Stimulated activated CD8-positive, alpha-beta memory T cell treated with anti-CD3 and anti-CD28 coated beads, Interleukin-7, amount 100 ng/mL, for 24 hours (primary cell): Measurements from ENCODE around the gene PPM1B.
A peak's percentile ranks its signal among the peaks of the same experiment; 100 is the strongest.
"Not testable (repeated sequence)": the region's sequence is repeated elsewhere in the genome, so short reads cannot be mapped to it uniquely, and the experiment has no call there.

ENCODE experiments used
- DNase-seq: peaks from one replicate; pipeline ENCODE4 v3.0.0-alpha.2; 2020; ENCODE audit warnings: low read depth

The PPM1B gene

DNA sequence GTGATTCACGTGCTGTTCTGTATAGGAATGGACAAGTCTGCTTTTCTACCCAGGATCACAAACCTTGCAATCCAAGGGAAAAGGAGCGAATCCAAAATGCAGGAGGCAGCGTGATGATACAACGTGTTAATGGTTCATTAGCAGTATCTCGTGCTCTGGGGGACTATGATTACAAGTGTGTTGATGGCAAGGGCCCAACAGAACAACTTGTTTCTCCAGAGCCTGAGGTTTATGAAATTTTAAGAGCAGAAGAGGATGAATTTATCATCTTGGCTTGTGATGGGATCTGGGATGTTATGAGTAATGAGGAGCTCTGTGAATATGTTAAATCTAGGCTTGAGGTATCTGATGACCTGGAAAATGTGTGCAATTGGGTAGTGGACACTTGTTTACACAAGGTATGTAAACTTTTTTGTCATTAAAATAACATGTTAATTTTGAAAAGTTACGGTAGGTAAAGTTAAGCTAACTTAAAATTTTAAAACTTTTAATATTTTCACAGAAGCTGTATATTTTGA lies 33.0 kb downstream of the PPM1B start:
- DNase-seq: no peak

DNA sequence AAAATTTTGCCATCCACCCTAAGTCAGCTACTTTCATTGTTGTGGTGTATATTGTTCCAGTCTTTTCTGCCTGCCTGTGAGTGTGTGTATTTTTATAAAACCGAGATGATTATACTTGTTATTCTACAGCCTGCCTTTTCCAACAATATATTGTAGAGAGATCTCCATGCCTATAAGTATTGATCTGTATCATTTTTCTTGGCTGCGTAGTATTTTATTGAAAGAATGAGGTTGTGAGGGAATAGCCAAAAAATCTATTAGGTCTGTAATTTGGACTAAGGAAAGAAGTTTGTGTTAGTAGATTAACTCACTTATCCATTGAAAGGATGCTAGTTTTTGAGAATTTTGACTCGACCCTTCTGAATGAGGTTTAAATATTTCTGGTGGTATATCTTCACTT lies 34.9 kb downstream of the PPM1B start:
- DNase-seq: no peak

GRCh38 chr2:44205169-44205568 lies 36.5 kb downstream of the PPM1B start:
- DNase-seq: no peak

GRCh38 chr2:44207102-44207501 lies 38.4 kb downstream of the PPM1B start:
- no peak for DNase-seq

DNA sequence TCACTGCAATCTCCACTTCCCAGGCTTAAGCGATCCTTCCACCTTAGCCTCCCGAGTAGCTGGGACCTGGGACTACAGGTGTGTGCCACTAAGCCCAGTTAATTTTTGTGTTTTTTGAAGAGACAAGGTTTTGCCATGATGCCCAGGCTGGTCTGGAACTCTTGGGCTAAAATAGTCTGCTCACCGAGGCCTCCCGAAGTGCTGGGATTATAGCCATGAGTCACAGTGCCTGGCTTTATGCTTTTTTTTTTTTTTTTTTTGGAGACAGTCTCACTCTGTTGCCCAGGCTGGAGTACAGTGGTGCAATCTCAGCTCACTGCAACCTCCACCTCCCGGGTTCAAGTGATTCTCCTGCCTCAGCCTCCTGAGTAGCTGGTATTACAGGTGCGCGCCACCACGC lies 39.0 kb downstream of the PPM1B start:
- DNase-seq: not testable (repeated sequence)

GRCh38 chr2:44210362-44210761 lies 41.7 kb downstream of the PPM1B start:
- no peak for DNase-seq

GRCh38 chr2:44211183-44211582 lies 42.5 kb downstream of the PPM1B start:
- no peak for DNase-seq

DNA sequence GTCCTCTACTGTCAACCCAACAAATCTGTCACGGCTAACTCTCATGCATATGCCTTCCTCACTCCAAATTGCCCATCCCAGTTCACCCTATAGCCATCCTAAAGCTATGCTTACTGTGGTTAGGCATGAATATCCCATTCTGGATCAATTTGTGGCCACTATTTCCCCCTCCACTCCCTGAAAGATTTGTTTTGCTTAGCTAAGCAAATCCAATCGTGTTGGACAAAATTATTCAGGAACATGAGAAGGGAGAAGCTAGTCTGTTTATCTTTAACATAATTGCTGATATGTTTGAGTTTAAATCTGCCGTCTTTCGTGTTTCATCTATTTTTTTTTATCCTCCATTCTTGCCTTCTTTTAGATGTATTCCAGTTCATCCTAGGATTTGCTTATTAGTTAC lies 43.6 kb downstream of the PPM1B start:
- no peak for DNase-seq

- DNase-seq: no peak
Observed at GRCh38 chr2:44215827-44216226, 47.2 kb downstream of the PPM1B start.

DNA sequence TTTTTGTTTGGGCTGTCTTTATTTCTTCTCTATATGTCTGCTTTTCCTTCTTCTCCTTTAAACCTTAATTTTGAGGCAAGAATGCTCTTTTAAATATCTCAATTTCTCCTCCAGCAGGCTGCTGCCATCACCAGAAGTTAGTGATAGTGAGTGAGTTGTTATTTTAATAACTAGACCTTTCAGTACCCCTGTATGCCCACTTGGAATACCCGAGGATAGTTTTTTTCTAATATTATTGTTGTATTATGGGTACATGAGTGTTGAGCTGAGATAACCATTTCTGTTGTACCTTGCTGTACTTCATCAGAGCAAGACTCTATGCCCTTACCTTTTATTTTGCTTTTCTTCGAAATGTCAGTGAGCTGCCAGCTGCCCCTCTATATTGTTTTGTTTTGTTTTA lies 50.1 kb downstream of the PPM1B start:
- DNase-seq: no peak

GRCh38 chr2:44226753-44227152 lies 58.1 kb downstream of the PPM1B start:
- no peak for DNase-seq

GRCh38 chr2:44230378-44230777 lies 61.7 kb downstream of the PPM1B start:
- no peak for DNase-seq

GRCh38 chr2:44233450-44234128 lies 64.9 kb downstream of the PPM1B start:
- no peak for DNase-seq

- DNase-seq: no peak
Observed at GRCh38 chr2:44237221-44237620, 68.5 kb downstream of the PPM1B start.

- DNase-seq: no peak
Observed at GRCh38 chr2:44242904-44243303, 74.2 kb downstream of the PPM1B start.

- DNase-seq: peak; percentile 15
Observed at GRCh38 chr2:44244135-44244871, 75.6 kb downstream of the PPM1B start.

DNA sequence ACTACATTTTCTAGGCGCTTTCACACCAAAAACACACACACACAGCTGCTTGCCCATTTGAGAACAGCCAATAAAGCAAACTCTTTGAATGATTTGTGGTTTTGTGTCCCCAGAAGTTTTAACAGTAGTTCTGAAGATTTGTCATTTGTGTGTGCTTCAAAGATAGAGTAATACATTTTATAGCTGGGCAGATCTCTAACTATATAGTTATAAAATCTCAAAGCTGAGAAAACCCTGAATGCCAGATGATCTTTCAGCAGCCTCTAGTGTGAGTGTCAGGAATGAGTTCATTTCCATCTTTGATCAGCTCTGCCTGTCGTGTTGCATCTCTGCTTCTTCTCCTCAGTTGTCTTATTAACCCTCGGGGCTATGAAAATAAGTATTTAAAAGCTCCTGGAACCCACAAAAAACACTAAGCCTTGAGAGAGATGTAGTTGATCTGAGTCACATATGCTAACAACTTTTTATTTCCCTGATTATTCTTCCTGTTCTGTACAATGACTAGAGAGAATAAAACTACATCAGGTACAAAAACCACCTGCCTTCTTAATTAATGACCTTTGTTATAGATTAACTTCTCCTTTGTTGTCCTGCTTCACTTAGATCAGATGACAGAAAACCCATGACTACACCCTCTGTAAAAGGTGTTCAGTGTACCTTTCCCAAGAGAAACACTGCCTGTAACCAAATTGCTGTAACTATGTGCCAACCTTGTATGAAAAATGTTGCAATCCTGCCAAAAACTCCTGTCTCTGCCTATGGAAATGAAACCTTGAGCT lies 76.6 kb downstream of the PPM1B start:
- DNase-seq: no peak

- DNase-seq: no peak
Observed at GRCh38 chr2:44246436-44246835, 77.8 kb downstream of the PPM1B start.

- DNase-seq: no peak
Observed at GRCh38 chr2:44246840-44247369, 78.2 kb downstream of the PPM1B start.

GRCh38 chr2:44247924-44248323 lies 79.2 kb downstream of the PPM1B start:
- DNase-seq: no peak

DNA sequence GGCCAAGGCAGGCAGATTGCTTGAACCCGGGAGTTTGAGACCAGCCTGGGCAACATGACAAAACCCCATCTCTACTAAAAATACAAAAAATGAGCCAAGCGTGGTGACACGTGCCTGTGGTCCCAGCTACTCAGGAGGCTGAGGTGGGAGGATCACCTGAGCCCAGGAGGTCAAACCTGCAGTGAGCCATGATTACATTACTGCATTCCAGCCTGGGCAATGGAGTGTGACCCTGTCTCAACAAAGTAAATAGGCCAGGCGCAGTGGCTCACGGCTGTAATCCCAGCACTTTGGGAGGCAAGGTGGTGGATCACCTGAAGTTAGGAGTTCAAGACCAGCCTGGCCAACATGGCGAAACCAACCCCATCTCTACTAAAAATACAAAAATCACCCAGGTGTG lies 80.6 kb downstream of the PPM1B start:
- DNase-seq: not testable (repeated sequence)

DNA sequence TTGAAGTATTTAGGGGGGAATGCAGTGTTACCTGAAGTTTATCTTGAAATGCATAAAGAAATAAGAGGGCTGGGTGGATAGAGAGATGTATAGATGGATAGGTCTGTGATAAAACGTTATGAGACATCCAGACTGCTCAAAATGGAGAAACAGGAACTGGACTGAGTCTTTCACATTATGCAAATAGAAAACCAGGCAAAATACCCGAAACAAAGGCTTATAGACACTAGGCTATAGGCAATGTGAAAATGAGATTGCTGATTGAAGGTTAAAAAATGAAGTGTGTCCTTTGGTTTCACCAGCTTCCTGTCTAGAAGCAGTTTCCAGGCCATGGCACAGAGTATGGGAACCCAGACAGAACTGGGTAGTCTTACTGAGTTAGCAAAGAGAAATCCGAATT lies 81.7 kb downstream of the PPM1B start:
- no peak for DNase-seq

- DNase-seq: no peak
Observed at GRCh38 chr2:44254023-44254422, 85.3 kb downstream of the PPM1B start.
